Sciatic nerve (tissue), 2 donors: ENCODE measurements around the gene LAMTOR1. TPM values are rescaled to one million over a fixed set of nuclear protein-coding genes. Genes with fewer than 3 reads are reported as not detected.
"Not testable (repeated sequence)": the region's sequence is repeated elsewhere in the genome, so short reads cannot be mapped to it uniquely, and the experiment has no call there.

ENCODE experiments used
- ATAC-seq: fragments of 200-7000 bp; cut with Tn5 transposase; one replicate; pipeline ENCODE4 v1.9.1; 2020; ENCODE audit warnings: mild to moderate bottlenecking, moderate library complexity
- DNase-seq: peaks from one replicate; pipeline ENCODE4 v3.0.0-alpha.2; 2020; ENCODE audit warnings: low spot score
- intact Hi-C: fragments of 100-400 bp; cut with DNase I; formaldehyde crosslinking; loops from one replicate; pipeline ENCODE4 v1.14.2; 2022
- total RNA-seq: library from RNA; stranded (reverse); fragmentation: NEBNext Ultra II Directional; extraction: Animal tissue kit (Norgen Biotek cat#: 25700); gene quantifications from one replicate; pipeline ENCODE4 v1.2.1, GENCODE V29; 2021
- donor health status: DM: no; HTN: no; CAD: no.
- donor health status: DM: no; HTN: no; CAD: no.

Gene LAMTOR1
- 70.8 TPM for total RNA-seq

GRCh38 chr11:72102946-72103753, at the start of gene LAMTOR1:
Gene LAMTOR1 (minus strand): TSS chr11:72103297. CDS start chr11:72103224, 73 bp downstream.
- DNase-seq, result peak; percentile 100
- intact Hi-C loops, result no loop called here
- ATAC-seq, result peak; percentile 99

GRCh38 chr11:72150882-72151281, 47.8 kb upstream of the LAMTOR1 start:
- intact Hi-C loops, result no loop called here
- DNase-seq (no peak), ATAC-seq (no peak)

GRCh38 chr11:72146625-72147024, 43.5 kb upstream of the LAMTOR1 start:
- DNase-seq, result no peak
- intact Hi-C loops, result no loop called here
- no peak for ATAC-seq

- intact Hi-C loops, result no loop called here
- ATAC-seq (no peak), DNase-seq (no peak)
Observed at GRCh38 chr11:72144807-72145565, 41.9 kb upstream of the LAMTOR1 start.

GRCh38 chr11:72142543-72142942, 39.4 kb upstream of the LAMTOR1 start:
- ATAC-seq, DNase-seq, intact Hi-C loops: not testable (repeated sequence)

- DNase-seq, intact Hi-C loops, ATAC-seq: not testable (repeated sequence)
Observed at GRCh38 chr11:72142086-72142485, 39.0 kb upstream of the LAMTOR1 start.

GRCh38 chr11:72141066-72141465, 38.0 kb upstream of the LAMTOR1 start:
- ATAC-seq (no peak), DNase-seq (no peak)
- intact Hi-C loops, result no loop called here

- DNase-seq (no peak), ATAC-seq (no peak)
- intact Hi-C loops, result no loop called here
Observed at GRCh38 chr11:72140661-72141060, 37.6 kb upstream of the LAMTOR1 start.

- intact Hi-C loops, result no loop called here
- no peak for DNase-seq
- ATAC-seq, result no peak
Observed at GRCh38 chr11:72139500-72139899, 36.4 kb upstream of the LAMTOR1 start.

GRCh38 chr11:72138821-72139390, 35.8 kb upstream of the LAMTOR1 start:
- no peak for DNase-seq
- ATAC-seq, result no peak
- intact Hi-C loops, result no loop called here

GRCh38 chr11:72136684-72137262, 33.7 kb upstream of the LAMTOR1 start:
- no peak for DNase-seq
- intact Hi-C loops, result no loop called here
- no peak for ATAC-seq

- DNase-seq (no peak), ATAC-seq (no peak)
- intact Hi-C loops, result no loop called here
Observed at GRCh38 chr11:72135891-72136683, 33.0 kb upstream of the LAMTOR1 start.

- ATAC-seq, DNase-seq, intact Hi-C loops: not testable (repeated sequence)
Observed at GRCh38 chr11:72135473-72135872, 32.4 kb upstream of the LAMTOR1 start, which contains the start of gene FOLR3. Gene FOLR3 (plus strand): TSS chr11:72135725. CDS start chr11:72135953, 228 bp downstream.

GRCh38 chr11:72132646-72133045, 29.5 kb upstream of the LAMTOR1 start:
- ATAC-seq (no peak), DNase-seq (no peak)
- intact Hi-C loops, result no loop called here

- DNase-seq (no peak), ATAC-seq (no peak)
- intact Hi-C loops, result no loop called here
Observed at GRCh38 chr11:72129381-72129780, 26.3 kb upstream of the LAMTOR1 start.

GRCh38 chr11:72127923-72128322, 24.8 kb upstream of the LAMTOR1 start:
- intact Hi-C loops, result no loop called here

GRCh38 chr11:72125956-72126355, 22.9 kb upstream of the LAMTOR1 start:
- intact Hi-C loops, result no loop called here
- DNase-seq, result no peak
- no peak for ATAC-seq

More at GRCh38 chr11:72127923-72128322, 24.8 kb upstream of the LAMTOR1 start:
- no peak for ATAC-seq
- DNase-seq, result no peak

- DNase-seq, result no peak
- no peak for ATAC-seq
- intact Hi-C loops, result no loop called here
Observed at GRCh38 chr11:72124046-72124445, 20.9 kb upstream of the LAMTOR1 start.
